GM13977 (cell line): ENCODE measurements around the gene KIAA1671.

Experiments used
- DNase-seq: peaks from one replicate; pipeline ENCODE4 v3.0.0; 2012; ENCODE audit warnings: low spot score
- CTCF ChIP-seq: IDR thresholded peaks from 2 replicates; pipeline ENCODE4 v1.5.1; 2012; ENCODE audit warnings: mild to moderate bottlenecking, control low read depth; ENCODE audit not compliant: insufficient read depth; ENCODE audit errors: extremely low read depth, missing control alignments
- in situ Hi-C: fragments of 300-500 bp; cut with MboI; formaldehyde crosslinking; loops from one replicate; pipeline ENCODE4 v1.12.0; 2022; ENCODE audit warnings: low sequenced_read_pairs, low pct_unique_long_range_greater_than_20kb, mixed read lengths, inconsistent platforms; ENCODE audit not compliant: unreplicated experiment

The KIAA1671 gene

DNA sequence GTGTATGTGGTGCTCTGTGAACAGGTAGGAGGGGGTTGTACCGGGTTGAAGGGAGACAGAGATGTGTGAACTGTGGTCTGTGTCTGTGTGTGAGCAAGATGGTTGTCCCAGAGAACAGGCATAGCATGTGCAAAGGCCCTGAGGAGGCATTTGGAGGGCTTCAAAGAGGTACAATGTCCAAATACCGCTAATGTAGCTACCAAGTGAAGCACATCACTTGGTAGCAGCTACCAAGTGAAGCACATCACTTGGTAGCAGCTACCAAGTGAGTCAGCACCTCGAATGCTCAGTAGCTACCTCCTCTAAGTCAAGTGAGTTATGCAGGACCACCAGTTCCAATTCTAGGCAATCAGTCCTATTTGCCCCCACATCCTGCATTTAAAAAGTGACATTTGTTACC lies 72.4 kb downstream of the KIAA1671 start:
- no peak for DNase-seq
- in situ Hi-C loops = no loop called here
- no peak for TF ChIP-seq CTCF

DNA sequence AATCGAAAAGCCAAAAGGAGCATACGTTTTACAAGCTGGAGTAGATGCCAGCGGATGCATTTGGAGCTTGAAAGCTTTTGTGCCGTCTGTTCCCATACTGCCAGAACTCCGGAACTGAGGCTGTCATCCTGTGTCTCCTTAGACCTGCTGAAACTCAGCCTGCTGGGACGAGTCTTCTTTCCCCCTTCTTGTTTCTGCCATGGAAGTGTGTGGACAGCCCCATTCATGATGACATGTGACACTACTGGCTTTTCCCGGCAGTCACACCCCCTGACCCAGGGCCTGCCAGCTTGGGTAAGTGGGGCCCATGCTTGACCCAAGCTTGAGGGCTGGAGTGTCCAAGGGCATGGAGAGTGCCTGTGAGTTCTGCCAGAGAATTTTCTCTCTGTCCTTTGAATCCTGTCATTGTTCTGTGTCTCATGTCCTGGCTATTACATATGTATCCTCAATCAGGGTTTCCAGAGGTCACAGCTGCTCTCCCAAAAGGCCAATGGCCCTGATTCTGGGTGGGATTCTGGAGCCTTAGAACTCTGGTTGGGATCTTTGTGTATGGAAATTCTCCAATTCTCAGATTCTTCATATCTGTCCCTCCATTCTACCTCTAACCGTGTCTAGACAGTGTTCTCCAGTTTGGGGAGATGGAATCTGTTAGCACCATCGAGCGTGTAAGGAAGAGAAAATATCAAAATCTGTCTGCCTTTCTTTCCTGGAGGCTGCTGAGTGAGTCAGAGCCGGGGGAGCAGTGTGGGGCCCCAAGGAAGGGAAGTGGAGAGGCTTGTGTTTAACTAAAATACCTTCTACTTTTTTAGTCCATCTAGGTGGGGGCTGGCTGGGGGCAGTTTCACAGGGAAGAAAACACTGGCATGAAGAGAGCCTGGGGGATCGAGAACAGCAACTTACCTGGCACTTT lies 73.2 kb downstream of the KIAA1671 start:
- in situ Hi-C loops = no loop called here
- no peak for DNase-seq

GRCh38 chr22:25027043-25027906 lies 74.8 kb downstream of the KIAA1671 start:
- no peak for DNase-seq
- TF ChIP-seq CTCF = no peak
- in situ Hi-C loops = no loop called here

More for the DNA sequence above, 73.2 kb downstream of the KIAA1671 start:
- no peak for TF ChIP-seq CTCF

DNA sequence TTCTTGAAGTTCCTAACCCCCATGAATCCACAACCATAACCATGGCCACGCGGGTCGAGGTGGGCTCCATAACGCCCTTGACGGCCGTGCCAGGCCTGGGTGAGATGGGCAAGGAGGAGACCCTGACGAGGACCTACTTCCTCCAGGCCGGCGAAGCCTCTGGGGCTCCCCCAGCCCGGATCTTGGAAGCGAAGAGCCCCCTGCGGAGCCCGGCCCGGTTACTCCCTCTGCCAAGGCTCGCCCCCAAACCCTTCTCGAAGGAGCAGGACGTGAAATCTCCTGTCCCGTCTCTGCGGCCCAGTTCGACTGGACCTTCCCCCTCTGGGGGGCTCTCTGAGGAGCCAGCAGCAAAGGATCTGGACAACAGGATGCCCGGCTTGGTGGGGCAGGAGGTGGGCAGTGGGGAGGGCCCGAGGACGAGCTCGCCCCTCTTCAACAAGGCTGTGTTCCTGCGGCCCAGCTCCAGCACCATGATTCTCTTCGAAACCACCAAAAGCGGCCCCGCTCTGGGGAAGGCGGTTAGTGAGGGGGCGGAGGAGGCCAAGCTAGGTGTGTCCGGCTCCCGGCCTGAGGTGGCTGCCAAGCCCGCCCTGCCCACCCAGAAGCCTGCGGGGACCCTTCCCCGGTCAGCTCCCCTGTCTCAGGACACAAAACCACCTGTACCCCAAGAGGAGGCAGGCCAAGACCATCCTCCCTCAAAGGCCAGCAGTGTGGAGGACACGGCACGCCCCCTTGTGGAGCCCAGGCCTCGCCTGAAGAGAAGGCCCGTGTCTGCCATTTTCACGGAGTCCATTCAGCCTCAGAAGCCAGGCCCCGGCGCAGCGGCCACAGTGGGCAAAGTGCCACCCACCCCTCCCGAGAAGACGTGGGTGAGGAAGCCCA lies 75.7 kb downstream of the KIAA1671 start:
- in situ Hi-C loops = no loop called here
- no peak for DNase-seq

GRCh38 chr22:25028841-25029141 lies 76.3 kb downstream of the KIAA1671 start:
- TF ChIP-seq CTCF = no peak
- in situ Hi-C loops = no loop called here
- no peak for DNase-seq

More for the DNA sequence above, 75.7 kb downstream of the KIAA1671 start:
- TF ChIP-seq CTCF = peak; percentile 34

- in situ Hi-C loops = no loop called here
- no peak for TF ChIP-seq CTCF
- DNase-seq = no peak
Measured at GRCh38 chr22:25029181-25029580, 76.7 kb downstream of the KIAA1671 start.
